Measurements from ENCODE around the gene ABTB2. TPM values are rescaled to one million over a fixed set of nuclear protein-coding genes. Genes with fewer than 3 reads are reported as not detected.
A peak's percentile ranks its signal among the peaks of the same experiment; 100 is the strongest.

Gene ABTB2
- total and polyA plus RNA-seq, 3 experiments from 2014 or later: 0.05 to 5.5 (median 5.4) TPM

DNA sequence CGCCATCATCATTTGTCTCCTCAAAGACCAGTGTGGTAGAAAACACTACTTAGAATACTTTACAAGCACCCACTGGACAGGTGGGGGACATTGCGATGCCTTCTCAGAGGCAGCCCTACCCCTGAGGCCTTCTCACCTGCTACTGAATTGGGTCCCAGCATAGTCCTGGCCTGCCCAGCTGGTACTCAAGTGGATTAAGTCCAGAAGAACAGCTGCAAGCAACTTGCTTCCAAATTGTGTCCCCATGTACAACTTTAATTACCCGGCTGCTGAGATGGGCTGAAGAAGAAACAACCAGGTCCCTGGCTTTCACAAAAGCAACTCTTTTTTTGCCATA, 12.3 kb downstream of the ABTB2 start:
- no peaks in the 10 kb centered on the region for H3K9me3 Mint-ChIP-seq

GRCh38 chr11:34344768-34345539, 12.9 kb downstream of the ABTB2 start:
- H3K36me3 ChIP-seq (ENCODE audit: insufficient read depth, low read length): no peaks in the 10 kb centered on the region
- H3K9me3 ChIP-seq (ENCODE audit: low read length): no peaks in the 10 kb centered on the region
- no peaks in the 10 kb centered on the region for H3K4me1 ChIP-seq (ENCODE audit: insufficient read depth, low read length)
- no peak overlapping the region for H3K27ac Mint-ChIP-seq
- H3K36me3 Mint-ChIP-seq: no peaks in the 10 kb centered on the region
- peaks cover 5% of the 10 kb centered on the region for H3K27me3 ChIP-seq (ENCODE audit: insufficient read depth, low read length, poor library complexity, severe bottlenecking)
- no peak overlapping the region for H3K4me3 Mint-ChIP-seq
- DNase-seq: no peak
- CTCF ChIA-PET: interaction anchor here (0.7 kb wide), 1 partner anchor 12 kb away, joined by 3 read pairs; no protein-coding TSS in a partner anchor
- H3K4me1 Mint-ChIP-seq: no peaks in the 10 kb centered on the region
- no peak overlapping the region for H3K27ac ChIP-seq (ENCODE audit: low read depth, low read length)
- H3K4me3 ChIP-seq (ENCODE audit: low read length): no peak overlapping the region
- H3K9me3 Mint-ChIP-seq: no peaks in the 10 kb centered on the region
- H3K27me3 Mint-ChIP-seq: peaks cover 6 to 10% of the 10 kb centered on the region in 2 donors
- POLR2A ChIA-PET: no interaction called here

More for the DNA sequence above, 12.3 kb downstream of the ABTB2 start:
- Mint-ChIP-seq H3K4me3 (no peak overlapping the region), H3K4me1 (no peaks in the 10 kb centered on the region), H3K27me3 (peaks cover 6 to 10% of the 10 kb centered on the region in 2 donors), H3K27ac (no peak overlapping the region), H3K36me3 (no peaks in the 10 kb centered on the region)
- ChIA-PET CTCF (interaction anchor here (4.2 kb wide), 1 partner anchor 12 kb away, joined by 17 read pairs; the partner anchor contains the start of gene ABTB2), POLR2A (no interaction called here)
- Histone ChIP-seq H3K4me1 (ENCODE audit: insufficient read depth, low read length) (no peaks in the 10 kb centered on the region), H3K4me3 (ENCODE audit: low read length) (no peak overlapping the region), H3K9me3 (ENCODE audit: low read length) (no peaks in the 10 kb centered on the region), H3K27ac (ENCODE audit: low read depth, low read length) (no peak overlapping the region), H3K36me3 (ENCODE audit: insufficient read depth, low read length) (no peaks in the 10 kb centered on the region), H3K27me3 (ENCODE audit: insufficient read depth, low read length, poor library complexity, severe bottlenecking) (peaks cover 5% of the 10 kb centered on the region)
- no peak for DNase-seq

GRCh38 chr11:34344410-34344767, 13.4 kb downstream of the ABTB2 start:
- Histone ChIP-seq H3K4me1 (ENCODE audit: insufficient read depth, low read length) (no peaks in the 10 kb centered on the region), H3K4me3 (ENCODE audit: low read length) (no peak overlapping the region), H3K9me3 (ENCODE audit: low read length) (no peaks in the 10 kb centered on the region), H3K27me3 (ENCODE audit: insufficient read depth, low read length, poor library complexity, severe bottlenecking) (peaks cover 5% of the 10 kb centered on the region), H3K36me3 (ENCODE audit: insufficient read depth, low read length) (no peaks in the 10 kb centered on the region), H3K27ac (ENCODE audit: low read depth, low read length) (no peak overlapping the region)
- DNase-seq: no peak
- ChIA-PET CTCF (no interaction called here), POLR2A (no interaction called here)
- H3K27me3 Mint-ChIP-seq: peaks cover 6 to 10% of the 10 kb centered on the region in 2 donors
- no peaks in the 10 kb centered on the region for H3K9me3 Mint-ChIP-seq
- H3K4me1 Mint-ChIP-seq: peaks cover 0 to 2% (median 0%) of the 10 kb centered on the region in 3 donors
- no peak overlapping the region for H3K27ac Mint-ChIP-seq
- H3K4me3 Mint-ChIP-seq: no peak overlapping the region
- H3K36me3 Mint-ChIP-seq: no peaks in the 10 kb centered on the region

GRCh38 chr11:34343686-34344085, 14.1 kb downstream of the ABTB2 start:
- Histone ChIP-seq H3K27me3 (ENCODE audit: insufficient read depth, low read length, poor library complexity, severe bottlenecking) (peaks cover 5% of the 10 kb centered on the region), H3K4me3 (ENCODE audit: low read length) (no peak overlapping the region), H3K4me1 (ENCODE audit: insufficient read depth, low read length) (no peaks in the 10 kb centered on the region), H3K36me3 (ENCODE audit: insufficient read depth, low read length) (no peaks in the 10 kb centered on the region), H3K27ac (ENCODE audit: low read depth, low read length) (no peak overlapping the region), H3K9me3 (ENCODE audit: low read length) (no peaks in the 10 kb centered on the region)
- H3K9me3 Mint-ChIP-seq: no peaks in the 10 kb centered on the region
- CTCF ChIA-PET: no interaction called here
- no peak overlapping the region for H3K4me3 Mint-ChIP-seq
- no peaks in the 10 kb centered on the region for H3K36me3 Mint-ChIP-seq
- POLR2A ChIA-PET: no interaction called here
- H3K4me1 Mint-ChIP-seq: peaks cover 0 to 8% (median 0%) of the 10 kb centered on the region in 3 donors
- H3K27me3 Mint-ChIP-seq: peaks cover 3 to 10% of the 10 kb centered on the region in 2 donors
- no peak overlapping the region for H3K27ac Mint-ChIP-seq
- DNase-seq: no peak

GRCh38 chr11:34343153-34343552, 14.7 kb downstream of the ABTB2 start:
- peaks cover 5% of the 10 kb centered on the region for H3K27me3 ChIP-seq (ENCODE audit: insufficient read depth, low read length, poor library complexity, severe bottlenecking)
- CTCF ChIA-PET: no interaction called here
- POLR2A ChIA-PET: no interaction called here

GRCh38 chr11:34341931-34342533, 15.8 kb downstream of the ABTB2 start:
- POLR2A ChIA-PET: no interaction called here
- Mint-ChIP-seq H3K27ac (no peak overlapping the region), H3K36me3 (no peaks in the 10 kb centered on the region), H3K4me3 (no peak overlapping the region), H3K4me1 (peaks cover 0 to 8% (median 0%) of the 10 kb centered on the region in 3 donors), H3K9me3 (no peaks in the 10 kb centered on the region), H3K27me3 (peaks cover 3 to 7% of the 10 kb centered on the region in 2 donors)
- CTCF ChIA-PET: interaction anchor here (0.6 to 1.3 kb wide), 3 partner anchors 9 to 167 kb away, joined by 3 read pairs; no protein-coding TSS in a partner anchor
- H3K4me1 ChIP-seq (ENCODE audit: insufficient read depth, low read length): no peaks in the 10 kb centered on the region
- H3K27me3 ChIP-seq (ENCODE audit: insufficient read depth, low read length, poor library complexity, severe bottlenecking): peaks cover 5% of the 10 kb centered on the region
- H3K27ac ChIP-seq (ENCODE audit: low read depth, low read length): no peak overlapping the region
- no peaks in the 10 kb centered on the region for H3K9me3 ChIP-seq (ENCODE audit: low read length)
- no peak for DNase-seq
- H3K4me3 ChIP-seq (ENCODE audit: low read length): no peak overlapping the region
- no peaks in the 10 kb centered on the region for H3K36me3 ChIP-seq (ENCODE audit: insufficient read depth, low read length)

More at GRCh38 chr11:34343153-34343552, 14.7 kb downstream of the ABTB2 start:
- H3K36me3 ChIP-seq (ENCODE audit: insufficient read depth, low read length): no peaks in the 10 kb centered on the region
- DNase-seq: no peak
- Mint-ChIP-seq H3K4me3 (no peak overlapping the region), H3K27me3 (peaks cover 3 to 7% of the 10 kb centered on the region in 2 donors), H3K36me3 (no peaks in the 10 kb centered on the region), H3K4me1 (peaks cover 0 to 8% (median 0%) of the 10 kb centered on the region in 3 donors), H3K9me3 (no peaks in the 10 kb centered on the region), H3K27ac (peak overlapping the region in 1 of 8 donors; percentile 33)
- H3K9me3 ChIP-seq (ENCODE audit: low read length): no peaks in the 10 kb centered on the region
- H3K4me1 ChIP-seq (ENCODE audit: insufficient read depth, low read length): no peaks in the 10 kb centered on the region
- no peak overlapping the region for H3K27ac ChIP-seq (ENCODE audit: low read depth, low read length)
- H3K4me3 ChIP-seq (ENCODE audit: low read length): no peak overlapping the region

- DNase-seq: no peak
- no peak overlapping the region for H3K4me3 Mint-ChIP-seq
- Histone ChIP-seq H3K36me3 (ENCODE audit: insufficient read depth, low read length) (no peaks in the 10 kb centered on the region), H3K4me3 (ENCODE audit: low read length) (no peak overlapping the region), H3K4me1 (ENCODE audit: insufficient read depth, low read length) (no peaks in the 10 kb centered on the region), H3K27ac (ENCODE audit: low read depth, low read length) (no peak overlapping the region), H3K27me3 (ENCODE audit: insufficient read depth, low read length, poor library complexity, severe bottlenecking) (peaks cover 3% of the 10 kb centered on the region), H3K9me3 (ENCODE audit: low read length) (no peaks in the 10 kb centered on the region)
- no peak overlapping the region for H3K27ac Mint-ChIP-seq
- no peaks in the 10 kb centered on the region for H3K9me3 Mint-ChIP-seq
- peaks cover 3 to 6% of the 10 kb centered on the region in 2 donors for H3K27me3 Mint-ChIP-seq
- ChIA-PET CTCF (interaction anchor here (1.3 kb wide), 1 partner anchor 166 kb away, joined by 3 read pairs; no protein-coding TSS in a partner anchor), POLR2A (no interaction called here)
- no peaks in the 10 kb centered on the region for H3K36me3 Mint-ChIP-seq
- H3K4me1 Mint-ChIP-seq: peaks cover 0 to 8% (median 0%) of the 10 kb centered on the region in 3 donors
These were observed 16.7 kb downstream of the ABTB2 start for GRCh38 chr11:34341096-34341495.

- no peaks in the 10 kb centered on the region for H3K36me3 Mint-ChIP-seq
These were observed 17.2 kb downstream of the ABTB2 start for GRCh38 chr11:34340653-34341052.

More at GRCh38 chr11:34340653-34341052, 17.2 kb downstream of the ABTB2 start:
- no peak overlapping the region for H3K4me3 ChIP-seq (ENCODE audit: low read length)
- Mint-ChIP-seq H3K4me3 (no peak overlapping the region), H3K27me3 (peaks cover 3 to 4% of the 10 kb centered on the region in 2 donors), H3K27ac (peak overlapping the region in 1 of 8 donors; percentile 74), H3K4me1 (peaks cover 0 to 8% (median 0%) of the 10 kb centered on the region in 3 donors), H3K9me3 (no peaks in the 10 kb centered on the region)
- CTCF ChIA-PET: interaction anchor here (1.0 kb wide), 1 partner anchor 532 kb away, joined by 4 read pairs; no protein-coding TSS in a partner anchor
- no peaks in the 10 kb centered on the region for H3K36me3 ChIP-seq (ENCODE audit: insufficient read depth, low read length)
- H3K27me3 ChIP-seq (ENCODE audit: insufficient read depth, low read length, poor library complexity, severe bottlenecking): no peaks in the 10 kb centered on the region
- H3K9me3 ChIP-seq (ENCODE audit: low read length): no peaks in the 10 kb centered on the region
- DNase-seq: no peak
- POLR2A ChIA-PET: no interaction called here
- H3K4me1 ChIP-seq (ENCODE audit: insufficient read depth, low read length): no peaks in the 10 kb centered on the region
- no peak overlapping the region for H3K27ac ChIP-seq (ENCODE audit: low read depth, low read length)

All from CD8-positive, alpha-beta memory T cell (primary cell).